GM20000 (cell line): ENCODE measurements around the gene ITIH6.

Experiments
- DNase-seq: peaks from one replicate; pipeline ENCODE4 v3.0.0; 2012; ENCODE audit warnings: low spot score
- CTCF ChIP-seq: IDR thresholded peaks from 2 replicates; pipeline ENCODE4 v1.5.1; 2012; ENCODE audit warnings: mild to moderate bottlenecking, control low read depth; ENCODE audit errors: extremely low read depth, missing control alignments

ITIH6 gene

GRCh38 chrX:54812306-54812705, 14.3 kb upstream of the ITIH6 start:
- DNase-seq: no peak
- TF ChIP-seq CTCF: no peak

GRCh38 chrX:54811301-54811885, 13.3 kb upstream of the ITIH6 start:
- no peak for TF ChIP-seq CTCF

GRCh38 chrX:54810532-54810931, 12.5 kb upstream of the ITIH6 start:
- TF ChIP-seq CTCF: no peak
- DNase-seq: no peak

More at GRCh38 chrX:54811301-54811885, 13.3 kb upstream of the ITIH6 start:
- no peak for DNase-seq

- no peak for TF ChIP-seq CTCF
- DNase-seq: peak; percentile 91
Measured at GRCh38 chrX:54808605-54809483, 10.8 kb upstream of the ITIH6 start.

GRCh38 chrX:54808109-54808604, 10.1 kb upstream of the ITIH6 start:
- peak; percentile 36 for DNase-seq
- no peak for TF ChIP-seq CTCF

GRCh38 chrX:54807524-54808108, 9.6 kb upstream of the ITIH6 start, which contains the start of gene MAGED2:
Gene MAGED2 (plus strand): TSS chrX:54807745. CDS start chrX:54809332, 1,587 bp downstream.
- DNase-seq: peak; percentile 6
- TF ChIP-seq CTCF: no peak

- DNase-seq: no peak
- no peak for TF ChIP-seq CTCF
Measured at GRCh38 chrX:54799046-54799445, 991 bp upstream of the ITIH6 start.
